ENCODE data around the gene PPP1R37.

Gene PPP1R37

DNA sequence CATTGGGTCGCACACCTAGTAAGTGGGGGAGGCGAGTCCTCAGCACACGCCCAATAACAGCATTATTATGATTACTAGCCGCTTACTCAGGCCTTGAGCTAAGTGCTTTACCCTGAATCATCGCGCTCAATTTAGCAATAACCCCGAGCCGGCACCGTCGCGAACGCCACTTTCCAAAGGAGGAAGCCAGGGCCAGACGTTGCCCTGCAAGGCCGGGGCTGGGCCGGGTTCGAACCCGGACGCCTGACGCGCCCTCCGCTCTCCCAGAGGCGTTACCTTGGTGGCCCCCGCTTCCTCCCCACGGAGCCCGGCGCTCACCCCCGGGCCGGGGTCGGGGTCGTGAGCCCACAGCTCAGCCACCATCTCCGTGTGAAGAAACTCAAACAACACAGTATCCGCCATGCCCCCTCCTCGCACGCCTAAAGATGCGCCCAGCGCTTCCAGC lies 84.9 kb downstream of the PPP1R37 start, which contains the start of gene TRAPPC6A (continued):
- TF ChIP-seq KLF16 (tag by site-specific recombination; IDR thresholded peaks at IDR 0.05) (no peak), KLF8 (tag by site-specific recombination; IDR thresholded peaks at IDR 0.05) (peak; percentile 44; the same call in 1 of the 2 replicates), ZFP3 (tag by site-specific recombination; IDR thresholded peaks at IDR 0.05; ENCODE audit: low read depth) (no peak), ZNF791 (tag by site-specific recombination; IDR thresholded peaks at IDR 0.05) (no peak), YY2 (tag by site-specific recombination; IDR thresholded peaks at IDR 0.05) (peak; percentile 94), ZNF416 (tag by site-specific recombination; IDR thresholded peaks at IDR 0.05) (no peak), ZNF248 (tag by site-specific recombination; IDR thresholded peaks at IDR 0.05) (no peak), ZNF558 (tag by site-specific recombination; IDR thresholded peaks at IDR 0.05) (no peak), SALL2 (tag by site-specific recombination; IDR thresholded peaks at IDR 0.05; ENCODE audit: borderline replicate concordance) (no peak), ZSCAN23 (tag by site-specific recombination; IDR thresholded peaks at IDR 0.05) (no peak), ZNF138 (tag by site-specific recombination; IDR thresholded peaks at IDR 0.05; ENCODE audit: borderline replicate concordance) (no peak), ZNF596 (tag by site-specific recombination; IDR thresholded peaks at IDR 0.05) (no peak), ZNF335 (tag by site-specific recombination; conservative IDR thresholded peaks at IDR 0.05) (peak; percentile 86), ZFP69B (tag by site-specific recombination; IDR thresholded peaks at IDR 0.05) (0 out of 2 replicates have a peak, but pooled peaks have one; percentile 24), ZNF837 (tag by site-specific recombination; IDR thresholded peaks at IDR 0.05) (no peak), ZNF132 (tag by site-specific recombination; IDR thresholded peaks at IDR 0.05; ENCODE audit: borderline replicate concordance) (no peak), ZEB2 (tag by site-specific recombination; IDR thresholded peaks at IDR 0.05) (peak; percentile 48; the same call in 1 of the 2 replicates), ZNF211 (tag by site-specific recombination; IDR thresholded peaks at IDR 0.05; ENCODE audit: low read depth) (no peak), ZNF391 (tag by site-specific recombination; IDR thresholded peaks at IDR 0.05; ENCODE audit: borderline replicate concordance, low read depth) (peak; percentile 26; the same call in 1 of the 2 replicates), BCL11A (tag by site-specific recombination; IDR thresholded peaks at IDR 0.05; ENCODE audit: low read depth) (no peak), ZSCAN30 (tag by site-specific recombination; IDR thresholded peaks at IDR 0.05) (no peak), ZNF521 (tag by site-specific recombination; IDR thresholded peaks at IDR 0.05) (no peak), ZBTB48 (tag by site-specific recombination; IDR thresholded peaks at IDR 0.05) (no peak), ZBTB21 (tag by site-specific recombination; IDR thresholded peaks at IDR 0.05) (0 out of 2 replicates have a peak, but pooled peaks have one; percentile 41), ZNF112 (tag by site-specific recombination; IDR thresholded peaks at IDR 0.05) (no peak), ZBTB1 (tag by site-specific recombination; IDR thresholded peaks at IDR 0.05) (no peak), ZNF548 (tag by site-specific recombination; IDR thresholded peaks at IDR 0.05) (no peak), GLIS1 (tag by site-specific recombination; IDR thresholded peaks at IDR 0.05) (no peak), ZNF292 (tag by site-specific recombination; IDR thresholded peaks at IDR 0.05; ENCODE audit: borderline replicate concordance, low read depth) (no peak), PRDM1 (tag by site-specific recombination; IDR thresholded peaks at IDR 0.05) (0 out of 2 replicates have a peak, but pooled peaks have one; percentile 6), ZNF677 (tag by site-specific recombination; IDR thresholded peaks at IDR 0.05) (no peak)
- TF ChIP-seq, protein P1, sequence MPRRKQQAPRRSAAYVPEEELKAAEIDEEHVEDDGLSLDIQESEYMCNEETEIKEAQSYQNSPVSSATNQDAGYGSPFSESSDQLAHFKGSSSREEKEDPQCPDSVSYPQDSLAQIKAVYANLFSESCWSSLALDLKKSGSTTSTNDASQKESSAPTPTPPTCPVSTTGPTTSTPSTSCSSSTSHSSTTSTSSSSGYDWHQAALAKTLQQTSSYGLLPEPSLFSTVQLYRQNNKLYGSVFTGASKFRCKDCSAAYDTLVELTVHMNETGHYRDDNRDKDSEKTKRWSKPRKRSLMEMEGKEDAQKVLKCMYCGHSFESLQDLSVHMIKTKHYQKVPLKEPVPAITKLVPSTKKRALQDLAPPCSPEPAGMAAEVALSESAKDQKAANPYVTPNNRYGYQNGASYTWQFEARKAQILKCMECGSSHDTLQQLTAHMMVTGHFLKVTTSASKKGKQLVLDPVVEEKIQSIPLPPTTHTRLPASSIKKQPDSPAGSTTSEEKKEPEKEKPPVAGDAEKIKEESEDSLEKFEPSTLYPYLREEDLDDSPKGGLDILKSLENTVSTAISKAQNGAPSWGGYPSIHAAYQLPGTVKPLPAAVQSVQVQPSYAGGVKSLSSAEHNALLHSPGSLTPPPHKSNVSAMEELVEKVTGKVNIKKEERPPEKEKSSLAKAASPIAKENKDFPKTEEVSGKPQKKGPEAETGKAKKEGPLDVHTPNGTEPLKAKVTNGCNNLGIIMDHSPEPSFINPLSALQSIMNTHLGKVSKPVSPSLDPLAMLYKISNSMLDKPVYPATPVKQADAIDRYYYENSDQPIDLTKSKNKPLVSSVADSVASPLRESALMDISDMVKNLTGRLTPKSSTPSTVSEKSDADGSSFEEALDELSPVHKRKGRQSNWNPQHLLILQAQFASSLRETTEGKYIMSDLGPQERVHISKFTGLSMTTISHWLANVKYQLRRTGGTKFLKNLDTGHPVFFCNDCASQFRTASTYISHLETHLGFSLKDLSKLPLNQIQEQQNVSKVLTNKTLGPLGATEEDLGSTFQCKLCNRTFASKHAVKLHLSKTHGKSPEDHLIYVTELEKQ (tag by site-specific recombination; IDR thresholded peaks at IDR 0.05; ENCODE audit: borderline replicate concordance) = no peak
- TF ChIP-seq, protein P2, sequence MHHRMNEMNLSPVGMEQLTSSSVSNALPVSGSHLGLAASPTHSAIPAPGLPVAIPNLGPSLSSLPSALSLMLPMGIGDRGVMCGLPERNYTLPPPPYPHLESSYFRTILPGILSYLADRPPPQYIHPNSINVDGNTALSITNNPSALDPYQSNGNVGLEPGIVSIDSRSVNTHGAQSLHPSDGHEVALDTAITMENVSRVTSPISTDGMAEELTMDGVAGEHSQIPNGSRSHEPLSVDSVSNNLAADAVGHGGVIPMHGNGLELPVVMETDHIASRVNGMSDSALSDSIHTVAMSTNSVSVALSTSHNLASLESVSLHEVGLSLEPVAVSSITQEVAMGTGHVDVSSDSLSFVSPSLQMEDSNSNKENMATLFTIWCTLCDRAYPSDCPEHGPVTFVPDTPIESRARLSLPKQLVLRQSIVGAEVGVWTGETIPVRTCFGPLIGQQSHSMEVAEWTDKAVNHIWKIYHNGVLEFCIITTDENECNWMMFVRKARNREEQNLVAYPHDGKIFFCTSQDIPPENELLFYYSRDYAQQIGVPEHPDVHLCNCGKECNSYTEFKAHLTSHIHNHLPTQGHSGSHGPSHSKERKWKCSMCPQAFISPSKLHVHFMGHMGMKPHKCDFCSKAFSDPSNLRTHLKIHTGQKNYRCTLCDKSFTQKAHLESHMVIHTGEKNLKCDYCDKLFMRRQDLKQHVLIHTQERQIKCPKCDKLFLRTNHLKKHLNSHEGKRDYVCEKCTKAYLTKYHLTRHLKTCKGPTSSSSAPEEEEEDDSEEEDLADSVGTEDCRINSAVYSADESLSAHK (tag by site-specific recombination; IDR thresholded peaks at IDR 0.05) = no peak
- TF ChIP-seq, protein P3, sequence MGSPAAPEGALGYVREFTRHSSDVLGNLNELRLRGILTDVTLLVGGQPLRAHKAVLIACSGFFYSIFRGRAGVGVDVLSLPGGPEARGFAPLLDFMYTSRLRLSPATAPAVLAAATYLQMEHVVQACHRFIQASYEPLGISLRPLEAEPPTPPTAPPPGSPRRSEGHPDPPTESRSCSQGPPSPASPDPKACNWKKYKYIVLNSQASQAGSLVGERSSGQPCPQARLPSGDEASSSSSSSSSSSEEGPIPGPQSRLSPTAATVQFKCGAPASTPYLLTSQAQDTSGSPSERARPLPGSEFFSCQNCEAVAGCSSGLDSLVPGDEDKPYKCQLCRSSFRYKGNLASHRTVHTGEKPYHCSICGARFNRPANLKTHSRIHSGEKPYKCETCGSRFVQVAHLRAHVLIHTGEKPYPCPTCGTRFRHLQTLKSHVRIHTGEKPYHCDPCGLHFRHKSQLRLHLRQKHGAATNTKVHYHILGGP (tag by site-specific recombination; IDR thresholded peaks at IDR 0.05) = no peak
- TF ChIP-seq, protein P4, sequence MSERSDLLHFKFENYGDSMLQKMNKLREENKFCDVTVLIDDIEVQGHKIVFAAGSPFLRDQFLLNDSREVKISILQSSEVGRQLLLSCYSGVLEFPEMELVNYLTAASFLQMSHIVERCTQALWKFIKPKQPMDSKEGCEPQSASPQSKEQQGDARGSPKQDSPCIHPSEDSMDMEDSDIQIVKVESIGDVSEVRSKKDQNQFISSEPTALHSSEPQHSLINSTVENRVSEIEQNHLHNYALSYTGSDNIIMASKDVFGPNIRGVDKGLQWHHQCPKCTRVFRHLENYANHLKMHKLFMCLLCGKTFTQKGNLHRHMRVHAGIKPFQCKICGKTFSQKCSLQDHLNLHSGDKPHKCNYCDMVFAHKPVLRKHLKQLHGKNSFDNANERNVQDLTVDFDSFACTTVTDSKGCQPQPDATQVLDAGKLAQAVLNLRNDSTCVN (tag by site-specific recombination; optimal IDR thresholded peaks at IDR 0.05) = no peak

Data from HEK293 (cell line).